VCaP (cell line): ENCODE results near the gene IMPG1.

ENCODE experiments used
- H3K27ac ChIP-seq: fragments of 450-650 bp; 2 replicates; pipeline ENCODE4 v1.5.1; 2017
- TF ChIP-seq, protein P1 (sequence below): fragments of 450-650 bp; conservative IDR thresholded peaks from 2 replicates; pipeline ENCODE4 v1.5.1; 2017; ENCODE audit warnings: mild to moderate bottlenecking, moderate library complexity

IMPG1 gene, protein sequence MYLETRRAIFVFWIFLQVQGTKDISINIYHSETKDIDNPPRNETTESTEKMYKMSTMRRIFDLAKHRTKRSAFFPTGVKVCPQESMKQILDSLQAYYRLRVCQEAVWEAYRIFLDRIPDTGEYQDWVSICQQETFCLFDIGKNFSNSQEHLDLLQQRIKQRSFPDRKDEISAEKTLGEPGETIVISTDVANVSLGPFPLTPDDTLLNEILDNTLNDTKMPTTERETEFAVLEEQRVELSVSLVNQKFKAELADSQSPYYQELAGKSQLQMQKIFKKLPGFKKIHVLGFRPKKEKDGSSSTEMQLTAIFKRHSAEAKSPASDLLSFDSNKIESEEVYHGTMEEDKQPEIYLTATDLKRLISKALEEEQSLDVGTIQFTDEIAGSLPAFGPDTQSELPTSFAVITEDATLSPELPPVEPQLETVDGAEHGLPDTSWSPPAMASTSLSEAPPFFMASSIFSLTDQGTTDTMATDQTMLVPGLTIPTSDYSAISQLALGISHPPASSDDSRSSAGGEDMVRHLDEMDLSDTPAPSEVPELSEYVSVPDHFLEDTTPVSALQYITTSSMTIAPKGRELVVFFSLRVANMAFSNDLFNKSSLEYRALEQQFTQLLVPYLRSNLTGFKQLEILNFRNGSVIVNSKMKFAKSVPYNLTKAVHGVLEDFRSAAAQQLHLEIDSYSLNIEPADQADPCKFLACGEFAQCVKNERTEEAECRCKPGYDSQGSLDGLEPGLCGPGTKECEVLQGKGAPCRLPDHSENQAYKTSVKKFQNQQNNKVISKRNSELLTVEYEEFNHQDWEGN

DNA sequence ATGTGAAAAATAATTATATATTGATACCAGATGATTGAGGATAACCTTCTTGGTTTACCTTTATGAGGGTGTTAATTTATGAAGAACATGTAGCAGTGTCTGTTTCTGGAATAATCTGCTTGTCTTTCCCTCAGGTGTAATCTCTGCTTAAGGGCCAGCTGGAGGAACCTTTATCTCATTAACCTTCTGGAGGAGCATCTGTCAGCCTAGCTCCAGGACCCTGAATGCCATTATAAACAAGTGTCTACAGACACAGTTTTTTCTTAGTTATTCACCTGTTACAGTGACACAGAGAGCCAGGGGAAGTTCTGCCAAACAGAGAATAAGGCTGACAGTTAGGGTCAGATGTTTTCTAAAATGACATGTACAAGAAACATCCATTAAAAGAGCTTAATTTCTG lies at the start of gene IMPG1:
Gene IMPG1, minus strand, starts transcription at position 101 of the 400 bp plus-strand sequence. CDS start 174 bp downstream, outside the sequence.
- no peak within 1 kb of the TSS for H3K27ac ChIP-seq
- TF ChIP-seq, protein P1, sequence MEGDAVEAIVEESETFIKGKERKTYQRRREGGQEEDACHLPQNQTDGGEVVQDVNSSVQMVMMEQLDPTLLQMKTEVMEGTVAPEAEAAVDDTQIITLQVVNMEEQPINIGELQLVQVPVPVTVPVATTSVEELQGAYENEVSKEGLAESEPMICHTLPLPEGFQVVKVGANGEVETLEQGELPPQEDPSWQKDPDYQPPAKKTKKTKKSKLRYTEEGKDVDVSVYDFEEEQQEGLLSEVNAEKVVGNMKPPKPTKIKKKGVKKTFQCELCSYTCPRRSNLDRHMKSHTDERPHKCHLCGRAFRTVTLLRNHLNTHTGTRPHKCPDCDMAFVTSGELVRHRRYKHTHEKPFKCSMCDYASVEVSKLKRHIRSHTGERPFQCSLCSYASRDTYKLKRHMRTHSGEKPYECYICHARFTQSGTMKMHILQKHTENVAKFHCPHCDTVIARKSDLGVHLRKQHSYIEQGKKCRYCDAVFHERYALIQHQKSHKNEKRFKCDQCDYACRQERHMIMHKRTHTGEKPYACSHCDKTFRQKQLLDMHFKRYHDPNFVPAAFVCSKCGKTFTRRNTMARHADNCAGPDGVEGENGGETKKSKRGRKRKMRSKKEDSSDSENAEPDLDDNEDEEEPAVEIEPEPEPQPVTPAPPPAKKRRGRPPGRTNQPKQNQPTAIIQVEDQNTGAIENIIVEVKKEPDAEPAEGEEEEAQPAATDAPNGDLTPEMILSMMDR: no peak

DNA sequence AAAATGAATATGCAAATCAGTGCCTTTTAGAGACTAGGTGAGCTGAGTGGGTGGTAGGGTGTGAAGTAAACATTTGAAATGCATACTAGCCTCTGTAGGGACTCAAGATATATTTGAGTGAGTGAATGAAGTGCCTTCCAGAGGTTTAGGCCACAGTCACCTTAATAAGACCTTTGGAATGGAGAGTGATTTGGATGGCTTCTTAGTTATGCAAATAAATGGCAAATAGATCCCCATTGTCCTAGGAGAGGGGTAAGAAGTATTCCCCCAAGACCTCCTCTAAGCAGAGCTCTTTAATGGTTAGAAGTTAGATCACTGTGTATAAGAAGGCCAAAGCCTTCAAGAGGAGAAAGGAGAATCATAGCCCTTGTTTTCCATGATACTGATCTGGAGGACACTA lies 47.8 kb upstream of the IMPG1 start:
- TF ChIP-seq, protein P1: no peak
- no peak overlapping the region for H3K27ac ChIP-seq

DNA sequence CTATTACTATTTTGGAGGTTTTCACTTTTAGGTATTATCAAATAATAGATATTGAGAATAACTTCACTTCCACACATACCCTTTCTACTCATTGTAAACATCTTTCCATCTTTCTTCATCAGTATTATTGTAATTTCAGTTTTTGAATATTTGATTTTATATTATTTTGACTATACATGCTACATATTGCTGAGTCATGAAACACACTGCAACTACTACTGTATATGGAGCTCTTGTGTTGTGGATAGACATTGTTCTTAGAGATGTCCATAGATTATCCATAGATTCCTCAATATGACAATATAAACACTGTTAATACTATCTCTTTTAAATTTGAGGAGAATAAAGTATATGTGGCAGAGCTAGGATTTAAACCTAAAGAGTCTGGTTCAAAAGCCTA lies 819 bp upstream of the IMPG1 start:
- H3K27ac ChIP-seq: no peak overlapping the region
- TF ChIP-seq, protein P1: no peak

DNA sequence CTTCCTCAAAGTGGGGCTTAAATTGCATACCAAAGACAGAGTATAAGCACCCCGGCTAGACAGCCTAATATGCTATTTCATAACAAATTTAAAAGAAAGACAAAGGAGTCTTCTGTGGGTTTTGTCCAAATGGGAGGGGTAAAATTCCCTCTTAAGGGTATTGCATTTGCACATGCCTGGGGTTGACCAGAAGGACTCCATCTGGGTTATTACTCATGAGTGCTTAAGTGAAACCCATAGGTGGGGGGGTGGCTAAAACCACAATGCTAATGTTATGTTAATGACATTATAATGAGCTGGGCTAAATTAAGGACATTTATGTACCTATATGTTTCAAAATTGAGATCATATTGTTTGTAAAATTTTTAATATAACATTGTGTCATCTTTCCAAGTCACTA lies 15.0 kb downstream of the IMPG1 start:
- TF ChIP-seq, protein P1: no peak
- H3K27ac ChIP-seq: no peak overlapping the region

DNA sequence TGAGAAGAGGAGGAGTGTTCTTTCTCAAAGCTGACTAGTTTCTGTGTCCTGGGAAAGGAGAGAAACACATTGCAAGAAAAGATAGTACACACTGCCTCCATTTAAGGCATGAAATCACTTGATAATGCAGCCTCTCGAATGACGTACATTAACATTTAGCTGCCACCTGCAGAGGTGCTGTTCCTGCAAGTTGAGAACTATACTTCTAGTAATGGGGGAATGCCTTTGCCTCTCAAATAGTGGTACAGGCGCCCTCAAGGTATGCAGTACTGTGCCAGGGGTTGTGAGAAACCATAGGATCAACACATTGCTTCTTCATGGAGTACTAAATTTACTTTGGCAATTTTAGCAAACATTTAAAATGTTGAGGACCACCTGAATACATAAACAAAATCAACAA lies 20.1 kb downstream of the IMPG1 start:
- TF ChIP-seq, protein P1: no peak
- no peak overlapping the region for H3K27ac ChIP-seq

DNA sequence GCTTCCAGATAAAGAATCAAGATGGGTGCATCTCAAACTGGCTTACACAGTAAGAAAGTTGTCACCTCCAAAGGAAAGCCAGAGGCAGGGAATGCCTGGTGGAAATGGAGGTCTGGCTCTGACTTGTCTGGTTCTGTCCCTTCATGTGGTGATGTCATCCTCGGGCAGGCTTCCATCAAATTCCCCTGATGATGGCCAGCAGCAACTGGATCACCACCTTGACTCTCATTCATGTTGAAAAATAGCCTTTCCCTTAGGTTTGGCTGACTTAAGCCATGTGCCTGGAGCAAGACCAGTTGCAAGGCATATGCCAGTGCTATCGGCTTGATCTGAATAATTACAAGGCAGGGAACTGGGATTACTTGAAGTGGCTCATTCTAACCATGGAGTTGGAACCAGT lies 28.8 kb downstream of the IMPG1 start:
- TF ChIP-seq, protein P1: no peak
- H3K27ac ChIP-seq: no peak overlapping the region

DNA sequence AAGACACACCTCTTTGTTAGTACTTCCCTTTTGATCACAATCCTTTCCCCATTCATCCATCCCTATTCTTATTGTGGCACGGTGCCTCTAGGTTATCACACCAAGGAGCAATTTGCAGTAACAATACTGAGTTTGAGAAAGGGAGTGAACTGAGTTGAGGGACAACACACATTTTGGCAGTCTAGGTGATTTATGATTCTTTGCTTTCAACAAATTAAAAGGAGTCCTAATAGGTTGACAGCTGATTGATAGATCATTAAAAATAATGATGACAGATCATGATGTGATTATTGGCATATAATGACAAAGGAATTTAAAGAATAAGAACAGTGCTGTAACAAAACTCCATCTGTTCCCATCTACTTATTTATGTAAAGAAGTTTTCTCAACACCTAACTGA lies 36.7 kb downstream of the IMPG1 start:
- TF ChIP-seq, protein P1: no peak
- no peak overlapping the region for H3K27ac ChIP-seq
